Measurements from ENCODE around the gene FCRLA.
"Not testable (repeated sequence)": the region's sequence is repeated elsewhere in the genome, so short reads cannot be mapped to it uniquely, and the experiment has no call there.

GRCh38 chr1:161698302-161698701, 8.7 kb upstream of the FCRLA start:
- not testable (repeated sequence) for TF ChIP-seq POLR2A, CTCF (IDR thresholded peaks at IDR 0.05)
